Keratinocyte (primary cell): ENCODE measurements around the gene STK11. TPM values are rescaled to one million over a fixed set of nuclear protein-coding genes. Genes with fewer than 3 reads are reported as not detected.

Source experiments
- DNase-seq: peaks from one replicate; pipeline ENCODE4 v3.0.0-alpha.2; 2011; ENCODE audit warnings: low read depth, missing footprints, low spot score
- FAIRE-seq: peaks from 2 replicates; lab custom pipeline; 2011; peaks lifted over from hg19 to GRCh38; lab: Jason Lieb, UNC
- H2AFZ ChIP-seq: 2 replicates; pipeline ENCODE4 v1.6.0; 2012; ENCODE audit warnings: low read length, control low read depth, inconsistent platforms; ENCODE audit not compliant: control insufficient read depth
- H3K27ac ChIP-seq: 2 replicates; pipeline ENCODE4 v1.5.1; 2011; ENCODE audit warnings: low read length; ENCODE audit not compliant: control insufficient read depth, insufficient read depth
- H3K27me3 ChIP-seq: 3 replicates; pipeline ENCODE4 v1.6.0; 2011; ENCODE audit warnings: low read length; ENCODE audit not compliant: control insufficient read depth, insufficient read depth; ENCODE audit errors: extremely low read depth
- H3K36me3 ChIP-seq, 2 experiments: 2 replicates in 1 of 2; 3 replicates in 1 of 2; pipeline ENCODE4 v1.5.1; 2011; ENCODE audit warnings: low read length in 2 of 2, mild to moderate bottlenecking in 1 of 2; ENCODE audit not compliant: control insufficient read depth in 2 of 2, insufficient read depth in 2 of 2; ENCODE audit errors: extremely low read depth in 1 of 2
- H3K4me1 ChIP-seq: 3 replicates; pipeline ENCODE4 v1.5.1; 2011; ENCODE audit warnings: low read length; ENCODE audit not compliant: control insufficient read depth, insufficient read depth; ENCODE audit errors: extremely low read depth
- H3K4me2 ChIP-seq: 3 replicates; pipeline ENCODE4 v1.6.0; 2011; ENCODE audit warnings: low read depth, low read length; ENCODE audit not compliant: control insufficient read depth, insufficient read depth; ENCODE audit errors: extremely low read depth
- H3K4me3 ChIP-seq, 3 experiments: fragments of 200-600 bp in 1 of 3; sonication (generic) in 1 of 3; 2 replicates in 2 of 3; 3 replicates in 1 of 3; pipeline ENCODE4 v1.5.1; 2011 to 2016; ENCODE audit warnings: low read length in 3 of 3, mild to moderate bottlenecking in 3 of 3, control low read depth in 2 of 3, inconsistent platforms in 1 of 3, low read depth in 1 of 3, mixed read lengths in 1 of 3, mixed run types in 1 of 3, moderate library complexity in 1 of 3; ENCODE audit not compliant: control insufficient read depth in 2 of 3, insufficient read depth in 2 of 3; ENCODE audit errors: extremely low read depth in 1 of 3
- H3K79me2 ChIP-seq: 2 replicates; pipeline ENCODE4 v1.6.0; 2012; ENCODE audit warnings: low read length; ENCODE audit not compliant: control insufficient read depth, insufficient read depth
- H3K9ac ChIP-seq: 3 replicates; pipeline ENCODE4 v1.6.0; 2011; ENCODE audit warnings: low read length; ENCODE audit not compliant: control insufficient read depth, insufficient read depth; ENCODE audit errors: extremely low read depth
- H3K9me1 ChIP-seq: 3 replicates; pipeline ENCODE4 v1.6.0; 2011; ENCODE audit warnings: low read length; ENCODE audit not compliant: control insufficient read depth, insufficient read depth; ENCODE audit errors: extremely low read depth
- H3K9me3 ChIP-seq: 2 replicates; pipeline ENCODE4 v1.5.1; 2012; ENCODE audit warnings: low read depth, low read length; ENCODE audit not compliant: control insufficient read depth
- H4K20me1 ChIP-seq: 3 replicates; pipeline ENCODE4 v1.6.0; 2011; ENCODE audit warnings: low read length; ENCODE audit not compliant: control insufficient read depth, insufficient read depth; ENCODE audit errors: extremely low read depth
- CTCF ChIP-seq, 3 experiments: IDR thresholded peaks in 1 of 3; conservative IDR thresholded peaks in 1 of 3; optimal IDR thresholded peaks in 1 of 3; 2 replicates in 2 of 3; 3 replicates in 1 of 3; pipeline versions ENCODE3 to v1.5.1; 2011; ENCODE audit warnings: low read length in 3 of 3, mild to moderate bottlenecking in 3 of 3, moderate library complexity in 2 of 3, control low read depth in 1 of 3, inconsistent platforms in 1 of 3; ENCODE audit not compliant: insufficient read depth in 2 of 3; ENCODE audit errors: extremely low read depth in 1 of 3
- EZH2 ChIP-seq: IDR thresholded peaks from one replicate; pipeline ENCODE4 v1.6.1; 2012; ENCODE audit warnings: inconsistent platforms, mild to moderate bottlenecking, low read length, moderate library complexity
- dilution Hi-C: fragments of 300-500 bp; cut with MboI; formaldehyde crosslinking; loops from one replicate; pipeline ENCODE4 v1.7.0; 2020; ENCODE audit warnings: low sequenced_read_pairs; ENCODE audit not compliant: extremely low pct_ligation_motif_present
- polyA plus RNA-seq, 5 experiments: library from polyadenylated mRNA; depleted of rRNA in 3 of 5; stranded (reverse) in 3 of 5; stranded (forward) in 1 of 5; unstranded in 1 of 5; fragments of >200 nt; gene quantifications; 1 replicate in 1 of 5; 2 replicates in 3 of 5; 3 replicates in 1 of 5; pipeline versions ENCODE4 v1.2.1 to v1.2.3, GENCODE V29; 2011 to 2012; ENCODE audit warnings: missing spikeins in 2 of 5, low read depth in 1 of 5, low replicate concordance in 1 of 5

The STK11 gene
- polyA plus RNA-seq, 1 donor (not counting 4 experiments of a cell fraction or from before 2014, with no cell fraction given), result 24.6 TPM

- H3K79me2 ChIP-seq, result peaks cover 17% of the 10 kb centered on the region
- H4K20me1 ChIP-seq, result no peaks in the 10 kb centered on the region
- H3K9ac ChIP-seq, result peak overlapping the region; percentile 50
- peaks cover 2% of the 10 kb centered on the region for H3K9me1 ChIP-seq
- DNase-seq (no peak), FAIRE-seq (no peak)
- H3K4me2 ChIP-seq, result peak overlapping the region; percentile 82
- peak overlapping the region; percentile 52 for H3K27ac ChIP-seq
- no peak overlapping the region for H2AFZ ChIP-seq
- peaks cover 4 to 13% of the 10 kb centered on the region in 2 experiments for H3K36me3 ChIP-seq
- dilution Hi-C loops, result no loop called here
- TF ChIP-seq CTCF (optimal IDR thresholded peaks at IDR 0.05 in 1 of 3, IDR thresholded peaks at IDR 0.05 in 1 of 3, conservative IDR thresholded peaks at IDR 0.05 in 1 of 3; ENCODE audit: extremely low read depth in 1 of 3, insufficient read depth in 2 of 3, low read length in 3 of 3) (no peak), EZH2 (no peak)
- H3K4me1 ChIP-seq, result peaks cover 63% of the 10 kb centered on the region
- peak overlapping the region; percentile 40 to 59 (median 54) for H3K4me3 ChIP-seq
- H3K27me3 ChIP-seq, result peaks cover 4% of the 10 kb centered on the region
- no peaks in the 10 kb centered on the region for H3K9me3 ChIP-seq
Observed at GRCh38 chr19:1266129-1266915, 60.7 kb downstream of the STK11 start.

DNA sequence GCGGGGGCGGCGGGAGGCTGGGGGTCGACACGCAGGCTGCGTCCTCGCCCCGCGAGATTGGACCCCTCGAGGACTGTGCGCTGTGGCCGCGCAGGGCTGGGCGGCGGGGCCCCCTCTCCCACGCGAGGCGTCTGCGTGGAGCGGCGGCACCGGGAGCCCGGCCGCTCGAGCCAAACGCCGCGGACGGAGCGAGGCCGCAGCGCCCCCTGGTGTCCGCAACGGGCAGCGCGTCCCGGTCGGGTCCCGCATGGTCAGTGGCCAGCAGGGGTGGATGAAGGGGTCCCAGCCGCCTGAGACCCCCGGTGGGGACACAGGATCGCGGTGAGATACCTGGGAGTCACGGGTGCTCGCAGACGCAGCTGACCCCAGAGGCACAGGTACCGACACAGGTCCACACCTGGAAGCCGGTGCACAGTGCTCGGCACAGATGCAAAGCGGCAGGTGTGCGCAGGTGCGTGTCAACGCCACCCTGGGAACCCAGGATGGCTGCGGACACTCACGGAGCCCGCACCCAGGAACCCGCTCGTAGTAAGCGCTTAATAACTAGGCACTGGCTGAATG is 61.4 kb downstream of the STK11 start:
- H3K4me3 ChIP-seq, result peak overlapping the region; percentile 40 to 59 (median 54)
- H3K4me2 ChIP-seq, result peak overlapping the region; percentile 82
- no peaks in the 10 kb centered on the region for H3K9me3 ChIP-seq
- FAIRE-seq (no peak), DNase-seq (no peak)
- H3K27me3 ChIP-seq, result peaks cover 4% of the 10 kb centered on the region
- H3K36me3 ChIP-seq, result peaks cover 11 to 18% of the 10 kb centered on the region in 2 experiments
- dilution Hi-C loops, result no loop called here
- H3K9me1 ChIP-seq, result peaks cover 2% of the 10 kb centered on the region
- H3K27ac ChIP-seq, result no peak overlapping the region
- peaks cover 21% of the 10 kb centered on the region for H3K79me2 ChIP-seq
- TF ChIP-seq EZH2, result no peak
- TF ChIP-seq CTCF (optimal IDR thresholded peaks at IDR 0.05 in 1 of 3, IDR thresholded peaks at IDR 0.05 in 1 of 3, conservative IDR thresholded peaks at IDR 0.05 in 1 of 3; ENCODE audit: extremely low read depth in 1 of 3, insufficient read depth in 2 of 3, low read length in 3 of 3), result peak in 2 of 3 experiments; percentile 85 to 95
- no peak overlapping the region for H2AFZ ChIP-seq
- H4K20me1 ChIP-seq, result no peaks in the 10 kb centered on the region
- peak overlapping the region; percentile 28 for H3K9ac ChIP-seq
- H3K4me1 ChIP-seq, result peaks cover 60% of the 10 kb centered on the region
